HCT116 (cell line): ENCODE data around the gene ZMYM2. TPM values are rescaled to one million over a fixed set of nuclear protein-coding genes. Genes with fewer than 3 reads are reported as not detected.

Experiments
- ATAC-seq: fragments of 200-7000 bp; cut with Tn5 transposase; 2 replicates; pipeline ENCODE4 v1.9.1; 2020; ENCODE audit warnings: mild to moderate bottlenecking, moderate library complexity
- BruUV-seq: library from RNA; stranded (reverse); fragments of 400-500 nt; replicated peaks from 2 replicates; lab custom pipeline; 2021; lab: Mats Ljungman, UMichigan
- CTCF ChIA-PET: fragments of 300-600 bp; sonication (Branson Sonifier 250); formaldehyde crosslinking; loops from one replicate; lab custom pipeline; 2021; ENCODE audit warnings: antibody characterized with exemption; lab: Charles Lee
- POLR2A ChIA-PET: fragments of 300-600, 350-600 bp; sonication (Branson Sonifier 250); formaldehyde crosslinking; loops from one replicate; lab custom pipeline; 2021; ENCODE audit warnings: antibody characterized with exemption; lab: Charles Lee
- RAD21 ChIA-PET, 2 experiments: fragments of 300-600 bp; sonication (Branson Sonifier 250); formaldehyde crosslinking; loops; one replicate each; lab custom pipeline; 2023; ENCODE audit warnings: low total read pairs in 2 of 2; ENCODE audit not compliant: uncharacterized antibody in 2 of 2, unreplicated experiment in 2 of 2, low non-redundant PET in 1 of 2; lab: Charles Lee
- DNase-seq: peaks from one replicate; pipeline ENCODE4 v3.0.0-alpha.2; 2010; ENCODE audit warnings: low read depth, low spot score
- H2AFZ ChIP-seq: fragments of 200-600 bp; shearing (Covaris generic), sonication (generic); 2 replicates; pipeline ENCODE4 v1.6.1; 2017; ENCODE audit warnings: low read depth, mixed run types, mixed read lengths, antibody characterized with exemption, low read length; ENCODE audit not compliant: poor library complexity, severe bottlenecking
- H3K27ac ChIP-seq: 2 replicates; pipeline ENCODE4 v1.5.1; 2012; ENCODE audit warnings: low read depth, low read length
- H3K27me3 ChIP-seq: fragments of 200-600 bp; sonication (generic); 2 replicates; pipeline ENCODE4 v1.6.1; 2016; ENCODE audit warnings: mixed run types, low read length, mixed read lengths; ENCODE audit not compliant: insufficient read depth
- H3K36me3 ChIP-seq, 2 experiments: fragments of 200-500 bp in 1 of 2; fragments of 200-600 bp in 1 of 2; sonication (Bioruptor generic) in 1 of 2; sonication (generic) in 1 of 2; 2 replicates each; pipeline versions ENCODE4 v1.5.1 to v1.6.1; 2014 to 2016; ENCODE audit warnings: low read length in 2 of 2, inconsistent platforms in 1 of 2, mixed read lengths in 1 of 2, mixed run types in 1 of 2; ENCODE audit not compliant: insufficient read depth in 2 of 2, control insufficient read depth in 1 of 2
- H3K4me1 ChIP-seq, 2 experiments: fragments of 200-600 bp in 1 of 2; sonication (generic) in 1 of 2; 2 replicates each; pipeline versions ENCODE4 v1.5.1 to v1.6.1; 2012 to 2017; ENCODE audit warnings: low read length in 2 of 2, inconsistent platforms in 1 of 2, mild to moderate bottlenecking in 1 of 2, mixed read lengths in 1 of 2, mixed run types in 1 of 2, moderate library complexity in 1 of 2; ENCODE audit not compliant: insufficient read depth in 2 of 2, control insufficient read depth in 1 of 2
- H3K4me2 ChIP-seq: fragments of 200-600 bp; sonication (generic); 2 replicates; pipeline ENCODE4 v1.6.1; 2017; ENCODE audit warnings: mixed run types, low read length, mixed read lengths
- H3K4me3 ChIP-seq, 2 experiments: fragments of 200-600 bp in 1 of 2; sonication (generic) in 1 of 2; replicated peaks in 1 of 2; 2 replicates each; pipeline ENCODE4 v1.5.1; 2011 to 2016; ENCODE audit warnings: low read length in 2 of 2, control low read depth in 1 of 2, low read depth in 1 of 2, mild to moderate bottlenecking in 1 of 2, mixed read lengths in 1 of 2, mixed run types in 1 of 2
- H3K79me2 ChIP-seq: fragments of 200-600 bp; sonication (generic); 2 replicates; pipeline ENCODE4 v1.6.1; 2017; ENCODE audit warnings: mild to moderate bottlenecking, mixed run types, low read length, moderate library complexity, mixed read lengths; ENCODE audit not compliant: insufficient read depth
- H3K9ac ChIP-seq: fragments of 200-600 bp; sonication (generic); 2 replicates; pipeline ENCODE4 v1.6.1; 2016; ENCODE audit warnings: low read length, mixed read lengths
- H3K9me2 ChIP-seq: fragments of 200-600 bp; sonication (generic), shearing (Covaris generic); 2 replicates; pipeline ENCODE4 v1.6.1; 2017; ENCODE audit warnings: mixed run types, mild to moderate bottlenecking, moderate library complexity; ENCODE audit not compliant: insufficient read depth
- H3K9me3 ChIP-seq, 2 experiments: fragments of 200-500 bp in 1 of 2; fragments of 200-600 bp in 1 of 2; sonication (Bioruptor generic) in 1 of 2; sonication (generic) in 1 of 2; 2 replicates each; pipeline ENCODE4 v1.6.1; 2014 to 2017; ENCODE audit warnings: low read length in 2 of 2, mixed read lengths in 2 of 2, inconsistent platforms in 1 of 2, low read depth in 1 of 2, mild to moderate bottlenecking in 1 of 2, mixed run types in 1 of 2, moderate library complexity in 1 of 2; ENCODE audit not compliant: control insufficient read depth in 1 of 2, insufficient read depth in 1 of 2
- H4K20me1 ChIP-seq: fragments of 200-600 bp; sonication (generic), shearing (Covaris generic); 2 replicates; pipeline ENCODE4 v1.6.1; 2017; ENCODE audit warnings: mixed run types, mild to moderate bottlenecking, moderate library complexity; ENCODE audit not compliant: insufficient read depth
- CEBPB ChIP-seq: IDR thresholded peaks from 2 replicates; pipeline ENCODE4 v1.6.1; 2012; ENCODE audit warnings: low read depth
- CTCF ChIP-seq, 3 experiments: fragments of 200-600 bp in 1 of 3; sonication (generic) in 1 of 3; IDR thresholded peaks in 2 of 3; conservative IDR thresholded peaks in 1 of 3; 2 replicates each; pipeline ENCODE4 v1.5.1; 2012 to 2017; ENCODE audit warnings: low read depth in 2 of 3, low read length in 2 of 3, antibody characterized with exemption in 1 of 3, borderline replicate concordance in 1 of 3, control low read depth in 1 of 3, mild to moderate bottlenecking in 1 of 3, mixed read lengths in 1 of 3, mixed run types in 1 of 3, moderate library complexity in 1 of 3; ENCODE audit not compliant: insufficient read depth in 1 of 3
- EZH2 ChIP-seq: fragments of 200-600 bp; sonication (generic); IDR thresholded peaks from 2 replicates; pipeline ENCODE4 v1.6.1; 2017; ENCODE audit warnings: antibody characterized with exemption, mixed run types
- MAX ChIP-seq: IDR thresholded peaks from 2 replicates; pipeline ENCODE4 v1.6.1; 2012
- POLR2A ChIP-seq: IDR thresholded peaks from 2 replicates; pipeline ENCODE4 v1.7.0; 2011; ENCODE audit warnings: borderline replicate concordance; ENCODE audit not compliant: insufficient read depth, insufficient read length; ENCODE audit errors: extremely low read depth
- POLR2AphosphoS5 ChIP-seq: IDR thresholded peaks from 2 replicates; pipeline ENCODE4 v1.6.1; 2011; ENCODE audit warnings: mild to moderate bottlenecking, low read depth, low read length, moderate library complexity
- RAD21 ChIP-seq: IDR thresholded peaks from 2 replicates; pipeline ENCODE4 v1.6.1; 2012; ENCODE audit warnings: low read depth, mild to moderate bottlenecking
- SP1 ChIP-seq: IDR thresholded peaks from 2 replicates; pipeline ENCODE4 v1.6.1; 2012; ENCODE audit warnings: low read depth
- SRF ChIP-seq: IDR thresholded peaks from 2 replicates; pipeline ENCODE4 v1.6.1; 2012; ENCODE audit warnings: low read depth
- ZFX ChIP-seq: fragments of 450-650 bp; IDR thresholded peaks from 2 replicates; pipeline ENCODE4 v1.6.1; 2017
- intact Hi-C: fragments of 100-400 bp; cut with micrococcal nuclease; formaldehyde crosslinking; loops from 2 replicates; pipeline ENCODE4 v1.10.0; 2022
- total RNA-seq: library from RNA; stranded (reverse); gene quantifications from one replicate; pipeline ENCODE4 v1.2.1, GENCODE V29; 2021; ENCODE audit not compliant: unreplicated experiment

The ZMYM2 gene
- total RNA-seq, 1 experiment from 2014 or later: 53.0 TPM

- Histone ChIP-seq H3K79me2 (no peaks in the 10 kb centered on the region), H3K27me3 (no peaks in the 10 kb centered on the region), H3K4me2 (no peak overlapping the region), H2AFZ (no peak overlapping the region), H3K9me2 (no peaks in the 10 kb centered on the region), H3K4me1 (peaks cover 5 to 26% of the 10 kb centered on the region in 2 experiments; a peak in 3 of 4 replicates), H3K9me3 (no peaks in the 10 kb centered on the region), H4K20me1 (no peaks in the 10 kb centered on the region), H3K36me3 (no peaks in the 10 kb centered on the region), H3K27ac (no peak overlapping the region), H3K4me3 (no peak overlapping the region), H3K9ac (no peak overlapping the region)
- POLR2A ChIA-PET: no interaction called here
- intact Hi-C loops: no loop called here
- no peak for TF ChIP-seq MAX
- no peak for TF ChIP-seq EZH2
- RAD21 ChIA-PET: no interaction called here
- BruUV-seq: no TSS peak
- CTCF ChIA-PET: no interaction called here
- DNase-seq (no peak), ATAC-seq (no peak)
Measured at GRCh38 chr13:20132052-20132634, 173.6 kb downstream of the ZMYM2 start.

- Histone ChIP-seq H4K20me1 (no peaks in the 10 kb centered on the region), H3K27ac (no peak overlapping the region), H3K79me2 (no peaks in the 10 kb centered on the region), H3K4me3 (no peak overlapping the region), H2AFZ (no peak overlapping the region), H3K36me3 (no peaks in the 10 kb centered on the region), H3K9me2 (no peaks in the 10 kb centered on the region), H3K9ac (no peak overlapping the region), H3K4me2 (no peak overlapping the region), H3K4me1 (peaks cover 0 to 6% of the 10 kb centered on the region in 2 experiments; a peak in 1 of 4 replicates), H3K27me3 (no peaks in the 10 kb centered on the region), H3K9me3 (no peaks in the 10 kb centered on the region)
- ChIA-PET RAD21 (no interaction called here), CTCF (no interaction called here), POLR2A (no interaction called here)
- no peak for TF ChIP-seq SP1
- no peak for TF ChIP-seq SRF
- no peak for TF ChIP-seq RAD21
- TF ChIP-seq POLR2A: no peak
- no peak for TF ChIP-seq CEBPB
- no peak for TF ChIP-seq POLR2AphosphoS5
- no peak for TF ChIP-seq CTCF (IDR thresholded peaks at IDR 0.05 in 2 of 3, conservative IDR thresholded peaks at IDR 0.05 in 1 of 3; ENCODE audit: borderline replicate concordance in 1 of 3, insufficient read depth in 1 of 3, low read depth in 2 of 3, low read length in 2 of 3)
- TF ChIP-seq ZFX: no peak
- DNase-seq (no peak), ATAC-seq (no peak)
- BruUV-seq: no TSS peak
- intact Hi-C loops: no loop called here
Measured at GRCh38 chr13:20134732-20135131, 176.2 kb downstream of the ZMYM2 start.
